Measurements from ENCODE around the gene KDELR1. TPM values are rescaled to one million over a fixed set of nuclear protein-coding genes. Genes with fewer than 3 reads are reported as not detected.

Gene KDELR1
- polyA plus RNA-seq, 1 experiment = 168 TPM

DNA sequence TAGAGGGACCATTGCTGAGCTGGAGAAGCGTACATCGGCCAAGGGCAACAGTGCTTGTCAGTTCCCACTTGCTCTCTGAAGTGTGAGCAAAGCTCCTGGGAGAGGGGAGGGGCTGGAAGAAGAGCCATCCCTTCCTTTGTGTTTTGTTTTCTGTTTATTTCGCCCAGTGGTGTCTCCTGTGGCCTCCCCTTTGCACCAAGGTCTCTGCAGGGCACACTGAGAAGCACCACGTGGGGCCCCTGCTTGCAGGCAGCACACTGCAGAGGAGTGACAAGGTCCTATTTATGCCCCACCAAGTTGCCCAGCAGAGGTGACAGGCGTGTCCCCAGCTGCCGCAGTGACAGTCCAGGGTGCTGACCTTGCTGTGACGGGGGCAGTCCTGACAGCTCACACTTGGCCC is 26.1 kb upstream of the KDELR1 start:
- Histone ChIP-seq H3K4me3 (ENCODE audit: low read depth, low read length) (no peak overlapping the region), H3K9me3 (ENCODE audit: control insufficient read depth, insufficient read depth, low read length) (no peaks in the 10 kb centered on the region; the same call in 1 of the 2 replicates), H3K27me3 (ENCODE audit: control insufficient read depth, insufficient read depth, low read length) (no peaks in the 10 kb centered on the region), H3K27ac (ENCODE audit: low read depth, low read length) (no peak overlapping the region)
- TF ChIP-seq, protein P1, sequence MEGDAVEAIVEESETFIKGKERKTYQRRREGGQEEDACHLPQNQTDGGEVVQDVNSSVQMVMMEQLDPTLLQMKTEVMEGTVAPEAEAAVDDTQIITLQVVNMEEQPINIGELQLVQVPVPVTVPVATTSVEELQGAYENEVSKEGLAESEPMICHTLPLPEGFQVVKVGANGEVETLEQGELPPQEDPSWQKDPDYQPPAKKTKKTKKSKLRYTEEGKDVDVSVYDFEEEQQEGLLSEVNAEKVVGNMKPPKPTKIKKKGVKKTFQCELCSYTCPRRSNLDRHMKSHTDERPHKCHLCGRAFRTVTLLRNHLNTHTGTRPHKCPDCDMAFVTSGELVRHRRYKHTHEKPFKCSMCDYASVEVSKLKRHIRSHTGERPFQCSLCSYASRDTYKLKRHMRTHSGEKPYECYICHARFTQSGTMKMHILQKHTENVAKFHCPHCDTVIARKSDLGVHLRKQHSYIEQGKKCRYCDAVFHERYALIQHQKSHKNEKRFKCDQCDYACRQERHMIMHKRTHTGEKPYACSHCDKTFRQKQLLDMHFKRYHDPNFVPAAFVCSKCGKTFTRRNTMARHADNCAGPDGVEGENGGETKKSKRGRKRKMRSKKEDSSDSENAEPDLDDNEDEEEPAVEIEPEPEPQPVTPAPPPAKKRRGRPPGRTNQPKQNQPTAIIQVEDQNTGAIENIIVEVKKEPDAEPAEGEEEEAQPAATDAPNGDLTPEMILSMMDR (IDR thresholded peaks at IDR 0.05; ENCODE audit: low read depth, low read length) = no peak
- ChIA-PET POLR2A (no interaction called here), CTCF (interaction anchor here (1.6 kb wide), 1 partner anchor 26 kb away, joined by 4 read pairs; the partner anchor contains the start of gene KDELR1)
- no peak for DNase-seq (ENCODE audit: low read depth, low spot score)

DNA sequence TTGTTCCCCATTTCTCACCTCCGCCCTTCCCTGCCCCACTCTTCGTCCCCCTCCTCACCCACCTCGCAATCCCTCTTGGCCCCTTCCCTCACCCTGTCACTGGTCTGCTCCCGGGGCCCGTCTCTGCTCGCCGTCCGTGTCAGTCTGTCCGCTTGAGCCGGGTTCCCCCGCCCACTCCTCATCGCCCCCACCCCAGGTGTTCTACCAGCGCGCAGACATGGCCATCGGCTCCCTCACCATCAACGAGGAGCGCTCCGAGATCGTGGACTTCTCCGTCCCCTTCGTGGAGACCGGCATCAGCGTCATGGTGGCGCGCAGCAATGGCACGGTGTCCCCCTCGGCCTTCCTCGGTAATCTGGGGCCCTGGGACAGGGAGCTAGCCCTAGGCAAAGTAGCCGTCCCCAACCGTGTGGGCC is 24.5 kb upstream of the KDELR1 start:
- no peaks in the 10 kb centered on the region; the same call in 1 of the 2 replicates for H3K9me3 ChIP-seq (ENCODE audit: control insufficient read depth, insufficient read depth, low read length)
- TF ChIP-seq, protein P1 (IDR thresholded peaks at IDR 0.05; ENCODE audit: low read depth, low read length) = no peak
- ChIA-PET POLR2A (no interaction called here), CTCF (no interaction called here)
- H3K27me3 ChIP-seq (ENCODE audit: control insufficient read depth, insufficient read depth, low read length) = no peaks in the 10 kb centered on the region
- H3K4me3 ChIP-seq (ENCODE audit: low read depth, low read length) = no peak overlapping the region
- no peak overlapping the region for H3K27ac ChIP-seq (ENCODE audit: low read depth, low read length)
- no peak for DNase-seq (ENCODE audit: low read depth, low spot score)

DNA sequence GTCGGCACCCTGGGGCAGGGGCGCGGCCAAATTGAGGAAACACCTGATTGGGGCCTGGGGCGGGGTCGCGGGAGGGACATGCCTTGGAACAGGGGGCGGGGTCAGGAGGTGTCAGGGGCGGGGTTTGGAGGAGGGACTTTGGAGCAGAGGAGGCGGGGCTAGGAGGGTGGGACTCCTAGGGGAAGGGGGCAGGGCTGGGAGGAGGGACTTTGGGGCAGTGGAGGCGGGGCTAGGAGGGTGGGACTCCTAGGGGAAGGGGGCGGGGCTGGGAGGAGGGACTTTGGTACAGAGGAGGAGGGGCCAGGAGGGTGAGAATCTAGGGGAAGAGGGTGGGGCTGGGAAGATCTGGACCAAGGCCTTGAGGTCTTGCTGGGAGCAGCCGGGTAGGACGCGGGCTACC is 24.0 kb upstream of the KDELR1 start:
- no peak for DNase-seq (ENCODE audit: low read depth, low spot score)
- Histone ChIP-seq H3K9me3 (ENCODE audit: control insufficient read depth, insufficient read depth, low read length) (no peaks in the 10 kb centered on the region; the same call in 1 of the 2 replicates), H3K4me3 (ENCODE audit: low read depth, low read length) (no peak overlapping the region), H3K27me3 (ENCODE audit: control insufficient read depth, insufficient read depth, low read length) (no peaks in the 10 kb centered on the region), H3K27ac (ENCODE audit: low read depth, low read length) (no peak overlapping the region)
- TF ChIP-seq, protein P1 (IDR thresholded peaks at IDR 0.05; ENCODE audit: low read depth, low read length) = no peak
- POLR2A ChIA-PET = no interaction called here
- CTCF ChIA-PET = no interaction called here

DNA sequence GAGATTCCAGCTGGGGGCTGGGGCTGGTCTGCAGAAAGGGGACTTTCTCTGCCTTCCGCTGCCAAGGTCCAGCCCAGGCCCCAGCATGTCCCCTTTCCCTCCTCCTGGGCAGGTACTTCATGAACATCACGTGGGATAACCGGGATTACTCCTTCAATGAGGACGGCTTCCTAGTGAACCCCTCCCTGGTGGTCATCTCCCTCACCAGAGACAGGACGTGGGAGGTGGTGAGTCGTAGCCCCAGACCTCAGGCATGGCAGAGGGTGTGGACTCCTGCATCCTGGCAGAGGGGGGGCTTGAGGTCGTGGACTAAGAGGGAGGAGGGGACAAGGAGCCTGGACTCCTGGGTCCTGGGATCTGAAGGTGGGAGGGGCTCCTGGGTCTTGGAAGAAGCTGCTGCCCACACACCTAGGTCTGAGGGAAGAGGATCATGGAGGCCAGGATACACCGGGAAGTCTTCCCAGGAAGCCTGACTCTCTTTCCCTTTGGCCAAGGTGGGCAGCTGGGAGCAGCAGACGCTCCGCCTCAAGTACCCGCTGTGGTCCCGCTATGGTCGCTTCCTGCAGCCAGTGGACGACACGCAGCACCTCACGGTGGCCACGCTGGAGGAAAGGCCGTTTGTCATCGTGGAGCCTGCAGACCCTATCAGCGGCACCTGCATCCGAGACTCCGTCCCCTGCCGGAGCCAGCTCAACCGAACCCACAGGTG is 22.7 kb upstream of the KDELR1 start:
- no peak for DNase-seq (ENCODE audit: low read depth, low spot score)
- no peak overlapping the region for H3K27ac ChIP-seq (ENCODE audit: low read depth, low read length)
- H3K9me3 ChIP-seq (ENCODE audit: control insufficient read depth, insufficient read depth, low read length) = no peaks in the 10 kb centered on the region; the same call in 1 of the 2 replicates
- ChIA-PET CTCF (interaction anchor here (0.5 to 0.7 kb wide), 3 partner anchors 10 to 170 kb away, joined by 4 to 8 read pairs (median 4); no protein-coding TSS in a partner anchor), POLR2A (no interaction called here)
- TF ChIP-seq, protein P1 (IDR thresholded peaks at IDR 0.05; ENCODE audit: low read depth, low read length) = no peak
- H3K4me3 ChIP-seq (ENCODE audit: low read depth, low read length) = no peak overlapping the region
- no peaks in the 10 kb centered on the region for H3K27me3 ChIP-seq (ENCODE audit: control insufficient read depth, insufficient read depth, low read length)

DNA sequence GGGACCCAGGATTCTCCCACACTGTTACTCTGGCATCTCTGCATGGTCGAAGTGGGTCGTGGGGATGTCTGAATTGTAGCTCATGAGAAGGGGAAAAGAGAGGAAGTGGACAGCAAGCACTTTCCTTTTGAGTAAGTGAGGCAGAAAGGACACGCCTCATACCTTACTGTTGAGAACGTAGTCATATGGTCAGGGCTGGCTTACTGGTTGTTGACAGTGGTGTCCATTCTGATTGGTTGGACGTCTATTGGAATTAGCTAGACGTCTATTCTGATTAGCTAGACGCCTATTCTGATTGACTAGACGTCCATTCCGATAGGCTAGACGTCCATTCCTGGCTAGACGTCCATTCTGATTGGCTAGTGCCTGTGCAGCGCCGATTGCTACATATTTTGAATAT is 14.5 kb upstream of the KDELR1 start:
- H3K4me3 ChIP-seq (ENCODE audit: low read depth, low read length) = no peak overlapping the region
- TF ChIP-seq, protein P1 (IDR thresholded peaks at IDR 0.05; ENCODE audit: low read depth, low read length) = no peak
- no peak for DNase-seq (ENCODE audit: low read depth, low spot score)
- ChIA-PET POLR2A (no interaction called here), CTCF (interaction anchor here (1.4 kb wide), 1 partner anchor 15 kb away, joined by 9 read pairs; the partner anchor contains the start of gene KDELR1)
- H3K27ac ChIP-seq (ENCODE audit: low read depth, low read length) = peak overlapping the region; percentile 21
- no peaks in the 10 kb centered on the region for H3K27me3 ChIP-seq (ENCODE audit: control insufficient read depth, insufficient read depth, low read length)
- H3K9me3 ChIP-seq (ENCODE audit: control insufficient read depth, insufficient read depth, low read length) = no peaks in the 10 kb centered on the region; the same call in 1 of the 2 replicates
